Gastrocnemius medialis (tissue), 4 donors: ENCODE measurements around the gene ALPL. TPM values are rescaled to one million over a fixed set of nuclear protein-coding genes. Genes with fewer than 3 reads are reported as not detected.
A peak's percentile ranks its signal among the peaks of the same experiment; 100 is the strongest.

Experiments
- ATAC-seq, 2 donors: fragments of 150-250 bp; one replicate each; pipeline ENCODE4 v1.9.1; 2016
- DNase-seq, 2 donors: peaks; one replicate each; pipeline ENCODE4 v3.0.0-alpha.2; 2019
- H3K27ac ChIP-seq, 4 donors: fragments of 200-600 bp; sonication (generic); 1 replicate in 1 of 4; 2 replicates in 3 of 4; pipeline ENCODE4 v1.5.1; 2016 to 2018; ENCODE audit warnings: mild to moderate bottlenecking in 2 of 4, moderate library complexity in 1 of 4
- H3K27me3 ChIP-seq, 3 donors: fragments of 200-600 bp; sonication (generic) in 2 of 3; 1 replicate in 1 of 3; 2 replicates in 2 of 3; pipeline versions ENCODE4 v1.5.1 to v1.6.0; 2016 to 2019; ENCODE audit warnings: mild to moderate bottlenecking in 1 of 3, moderate library complexity in 1 of 3
- H3K36me3 ChIP-seq, 2 donors: fragments of 200-600 bp; sonication (generic) in 1 of 2; one replicate each; pipeline ENCODE4 v1.5.1; 2017 to 2018
- H3K4me1 ChIP-seq, 2 donors: fragments of 200-600 bp; sonication (generic) in 1 of 2; one replicate each; pipeline ENCODE4 v1.5.1; 2016 to 2017; ENCODE audit warnings: mild to moderate bottlenecking in 2 of 2
- H3K4me3 ChIP-seq, 4 donors: fragments of 200-600 bp; sonication (generic) in 3 of 4; 1 replicate in 1 of 4; 2 replicates in 3 of 4; pipeline ENCODE4 v1.5.1; 2016 to 2019; ENCODE audit warnings: mild to moderate bottlenecking in 2 of 4
- H3K9me3 ChIP-seq, 3 donors: fragments of 200-600 bp; sonication (generic) in 2 of 3; 1 replicate in 1 of 3; 2 replicates in 2 of 3; pipeline ENCODE4 v1.5.1; 2016 to 2019
- CTCF ChIP-seq, 5 experiments: fragments of 450-650 bp in 3 of 5; fragments of 200-600 bp in 2 of 5; sonication (generic) in 2 of 5; IDR thresholded peaks in 4 of 5; conservative IDR thresholded peaks in 1 of 5; 1 replicate in 4 of 5; 2 replicates in 1 of 5; pipeline ENCODE4 v1.5.1; 2016 to 2019; ENCODE audit warnings: antibody characterized with exemption in 5 of 5, mild to moderate bottlenecking in 3 of 5, moderate library complexity in 3 of 5
- POLR2A ChIP-seq, 2 donors: fragments of 450-650 bp; IDR thresholded peaks; one replicate each; pipeline ENCODE4 v1.6.1; 2017; ENCODE audit warnings: antibody characterized with exemption in 2 of 2, mild to moderate bottlenecking in 2 of 2, moderate library complexity in 2 of 2
- in situ Hi-C, 4 donors: fragments of 200-750 bp; cut with MboI; loops; one replicate each; pipeline versions ENCODE4 v1.15.0 to v1.8.0; 2017; ENCODE audit warnings: low sequenced_read_pairs in 4 of 4
- intact Hi-C: fragments of 100-400 bp; cut with DNase I; formaldehyde crosslinking; loops from one replicate; pipeline ENCODE4 v1.15.1; 2023; ENCODE audit warnings: low total_unique reads
- total RNA-seq, 4 donors: library from RNA; depleted of rRNA; stranded (reverse); fragments of >200 nt; gene quantifications; one replicate each; pipeline versions ENCODE4 v1.1.0 to v1.2.3, GENCODE V29; 2016

The ALPL gene
- total RNA-seq, 4 donors from 2014 or later = 0.90 to 3.6 (median 2.2) TPM

GRCh38 chr1:21586846-21587601 is 77.8 kb downstream of the ALPL start:
- in situ Hi-C loops = no loop called here
- DNase-seq (no peak), ATAC-seq (peak; percentile 26 to 30)
- Histone ChIP-seq H3K4me1 (no peaks in the 10 kb centered on the region), H3K9me3 (no peaks in the 10 kb centered on the region), H3K27ac (no peak overlapping the region), H3K4me3 (no peak overlapping the region), H3K36me3 (no peaks in the 10 kb centered on the region), H3K27me3 (peaks cover 20 to 51% (median 32%) of the 10 kb centered on the region in 3 donors)
- TF ChIP-seq CTCF (IDR thresholded peaks at IDR 0.05 in 4 of 5, conservative IDR thresholded peaks at IDR 0.05 in 1 of 5) = no peak
- no peak for TF ChIP-seq POLR2A (IDR thresholded peaks at IDR 0.05)
- intact Hi-C loops = no loop called here

- Histone ChIP-seq H3K27me3 (peaks cover 20 to 51% (median 37%) of the 10 kb centered on the region in 3 donors), H3K36me3 (no peaks in the 10 kb centered on the region), H3K4me3 (no peak overlapping the region), H3K4me1 (no peaks in the 10 kb centered on the region), H3K9me3 (no peaks in the 10 kb centered on the region), H3K27ac (no peak overlapping the region)
- no peak for DNase-seq
- intact Hi-C loops = no loop called here
- ATAC-seq = peak in 1 of 2 donors; percentile 21
- in situ Hi-C loops = no loop called here
- no peak for TF ChIP-seq POLR2A (IDR thresholded peaks at IDR 0.05)
- TF ChIP-seq CTCF (IDR thresholded peaks at IDR 0.05 in 4 of 5, conservative IDR thresholded peaks at IDR 0.05 in 1 of 5) = no peak
These were observed 78.4 kb downstream of the ALPL start for GRCh38 chr1:21587602-21587953.

GRCh38 chr1:21589618-21590017 is 80.4 kb downstream of the ALPL start:
- Histone ChIP-seq H3K27ac (no peak overlapping the region), H3K36me3 (no peaks in the 10 kb centered on the region), H3K4me1 (no peaks in the 10 kb centered on the region), H3K4me3 (no peak overlapping the region), H3K27me3 (peaks cover 20 to 51% (median 37%) of the 10 kb centered on the region in 3 donors), H3K9me3 (no peaks in the 10 kb centered on the region)
- TF ChIP-seq POLR2A (IDR thresholded peaks at IDR 0.05) (no peak), CTCF (IDR thresholded peaks at IDR 0.05 in 4 of 5, conservative IDR thresholded peaks at IDR 0.05 in 1 of 5) (no peak)
- DNase-seq (no peak), ATAC-seq (no peak)
- intact Hi-C loops = no loop called here
- in situ Hi-C loops = no loop called here

GRCh38 chr1:21590126-21590880 is 81.1 kb downstream of the ALPL start:
- no peaks in the 10 kb centered on the region for H3K36me3 ChIP-seq
- H3K27me3 ChIP-seq = peaks cover 20 to 51% (median 35%) of the 10 kb centered on the region in 3 donors
- no peaks in the 10 kb centered on the region for H3K4me1 ChIP-seq
- no peak overlapping the region for H3K27ac ChIP-seq
- H3K9me3 ChIP-seq = no peaks in the 10 kb centered on the region
- in situ Hi-C loops = no loop called here
- TF ChIP-seq POLR2A (IDR thresholded peaks at IDR 0.05) (no peak), CTCF (IDR thresholded peaks at IDR 0.05 in 4 of 5, conservative IDR thresholded peaks at IDR 0.05 in 1 of 5) (no peak)
- no peak for ATAC-seq
- no peak for DNase-seq
- intact Hi-C loops = no loop called here
- no peak overlapping the region for H3K4me3 ChIP-seq
